Skeletal muscle satellite cell (primary cell): Measurements from ENCODE around the gene ALAS2. TPM values are rescaled to one million over a fixed set of nuclear protein-coding genes. Genes with fewer than 3 reads are reported as not detected.
"Not testable (repeated sequence)": the region's sequence is repeated elsewhere in the genome, so short reads cannot be mapped to it uniquely, and the experiment has no call there.

ENCODE experiments used
- H3K27me3 ChIP-seq: 2 replicates; pipeline ENCODE4 v1.7.0; 2013; ENCODE audit warnings: low read length; ENCODE audit not compliant: control insufficient read depth, insufficient read depth
- H3K36me3 ChIP-seq: 2 replicates; pipeline ENCODE4 v1.7.0; 2013; ENCODE audit warnings: mild to moderate bottlenecking, control low read depth, low read length; ENCODE audit not compliant: insufficient read depth
- H3K4me1 ChIP-seq: 2 replicates; pipeline ENCODE4 v1.7.0; 2013; ENCODE audit warnings: low read length; ENCODE audit not compliant: control insufficient read depth, insufficient read depth
- H3K4me2 ChIP-seq: 2 replicates; pipeline ENCODE4 v1.7.0; 2013; ENCODE audit warnings: mild to moderate bottlenecking, low read length
- H3K4me3 ChIP-seq: 2 replicates; pipeline ENCODE4 v1.7.0; 2013; ENCODE audit warnings: low read length
- H3K9ac ChIP-seq: 2 replicates; pipeline ENCODE4 v1.7.0; 2013; ENCODE audit warnings: mild to moderate bottlenecking, low read depth, low read length, moderate library complexity
- H3K9me3 ChIP-seq: replicated peaks from 2 replicates; pipeline ENCODE4 v1.7.0; 2013; ENCODE audit warnings: mild to moderate bottlenecking, control low read depth, low read length
- total RNA-seq: library from RNA; depleted of rRNA; stranded (reverse); fragments of >200 nt; gene quantifications from 2 replicates; pipeline ENCODE4 v1.2.3, GENCODE V29; 2012; rRNA removed

ALAS2 gene, protein sequence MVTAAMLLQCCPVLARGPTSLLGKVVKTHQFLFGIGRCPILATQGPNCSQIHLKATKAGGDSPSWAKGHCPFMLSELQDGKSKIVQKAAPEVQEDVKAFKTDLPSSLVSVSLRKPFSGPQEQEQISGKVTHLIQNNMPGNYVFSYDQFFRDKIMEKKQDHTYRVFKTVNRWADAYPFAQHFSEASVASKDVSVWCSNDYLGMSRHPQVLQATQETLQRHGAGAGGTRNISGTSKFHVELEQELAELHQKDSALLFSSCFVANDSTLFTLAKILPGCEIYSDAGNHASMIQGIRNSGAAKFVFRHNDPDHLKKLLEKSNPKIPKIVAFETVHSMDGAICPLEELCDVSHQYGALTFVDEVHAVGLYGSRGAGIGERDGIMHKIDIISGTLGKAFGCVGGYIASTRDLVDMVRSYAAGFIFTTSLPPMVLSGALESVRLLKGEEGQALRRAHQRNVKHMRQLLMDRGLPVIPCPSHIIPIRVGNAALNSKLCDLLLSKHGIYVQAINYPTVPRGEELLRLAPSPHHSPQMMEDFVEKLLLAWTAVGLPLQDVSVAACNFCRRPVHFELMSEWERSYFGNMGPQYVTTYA
- not detected in 2 replicates for total RNA-seq

DNA sequence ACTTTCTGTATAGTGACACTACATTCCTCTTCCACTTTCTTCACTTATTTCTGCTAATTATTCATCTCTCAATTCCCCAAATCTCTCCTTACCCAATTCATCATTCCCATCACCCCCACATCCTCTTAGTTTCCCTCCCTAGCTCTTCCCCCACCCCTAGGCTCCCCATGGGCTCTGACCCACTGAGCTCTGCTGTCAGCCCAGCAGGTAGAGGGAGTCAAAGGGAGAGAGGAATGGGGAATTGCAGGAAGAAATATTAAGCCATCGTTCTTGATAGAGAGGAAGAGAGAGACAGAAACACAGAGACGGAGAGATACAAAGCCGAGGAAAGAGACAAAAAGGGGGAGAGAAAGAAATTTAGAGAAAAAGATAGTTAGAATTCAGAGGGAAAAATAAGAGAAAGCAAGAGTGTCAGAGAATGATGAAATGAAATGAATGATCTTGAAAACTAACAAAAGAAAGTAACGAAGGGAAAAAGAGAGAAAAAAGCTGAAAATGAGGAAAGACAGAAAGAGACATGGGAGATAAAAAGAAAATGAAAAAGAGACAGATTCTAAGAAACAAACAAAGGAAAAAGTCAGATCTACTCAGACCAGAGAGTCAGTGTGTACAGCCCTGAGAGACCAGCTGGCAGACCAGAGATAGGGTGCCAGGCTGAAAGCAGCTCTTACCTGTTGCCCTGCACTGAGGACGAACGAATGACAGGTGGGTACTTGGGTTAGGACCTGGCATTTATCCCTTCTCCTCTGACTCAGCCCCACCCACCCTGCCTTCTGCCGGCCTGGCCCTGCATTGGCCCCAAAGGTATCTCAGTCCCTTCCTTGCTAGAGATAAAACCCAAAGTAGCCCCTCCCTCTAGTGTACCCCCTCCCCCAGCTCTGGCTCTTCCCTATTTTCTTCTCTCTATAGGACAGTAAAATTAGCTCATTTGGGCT, at the start of gene ALAS2:
Gene ALAS2, minus strand, starts transcription at position 707 of the 935 bp plus-strand sequence. CDS start 4,977 bp downstream, outside the sequence.
- peaks cover 7% of the 10 kb centered on the region for H3K27me3 ChIP-seq
- H3K9me3 ChIP-seq = no peaks in the 10 kb centered on the region
- H3K9ac ChIP-seq = no peak within 1 kb of the TSS
- H3K4me3 ChIP-seq = no peak within 1 kb of the TSS
- no peaks in the 10 kb centered on the region for H3K36me3 ChIP-seq
- H3K4me1 ChIP-seq = no peaks in the 10 kb centered on the region
- H3K4me2 ChIP-seq = no peak within 1 kb of the TSS

DNA sequence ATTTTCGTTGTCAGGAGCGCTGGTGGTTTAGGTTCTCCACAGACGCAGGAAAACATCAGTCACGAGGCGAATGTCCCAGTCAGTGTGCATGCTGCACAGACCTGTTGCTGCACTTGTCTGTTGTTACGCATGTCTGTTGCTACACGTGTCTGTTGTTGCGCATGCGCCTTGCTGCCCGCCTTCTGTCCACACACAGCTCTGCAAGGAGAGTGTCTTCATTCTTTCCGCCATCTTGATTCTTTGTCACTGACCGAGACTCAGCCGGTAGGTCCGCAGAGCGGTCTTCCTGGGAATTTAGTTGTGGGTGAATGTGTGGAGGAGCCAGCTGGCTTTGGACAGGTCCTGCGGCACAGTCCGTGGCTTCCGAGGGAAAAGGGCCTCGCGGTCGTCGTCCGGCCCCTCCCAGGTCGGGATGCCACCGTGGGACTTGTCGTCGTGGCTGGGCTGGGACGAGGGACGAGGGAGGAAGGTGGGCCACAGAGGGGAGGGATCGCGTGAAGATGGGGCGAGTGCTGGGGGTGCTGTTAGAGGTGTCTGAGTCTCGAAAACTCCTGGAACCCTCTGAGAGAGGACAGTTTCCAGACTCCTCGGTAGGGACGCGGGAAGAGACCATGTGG, 44.2 kb upstream of the ALAS2 start, which contains the start of gene PAGE2B:
Gene PAGE2B, plus strand, starts transcription at position 180 of the 617 bp plus-strand sequence. CDS start 1,012 bp downstream, outside the sequence.
- Histone ChIP-seq H3K9ac (no peak within 1 kb of the TSS), H3K4me1 (no peaks in the 10 kb centered on the region), H3K9me3 (no peaks in the 10 kb centered on the region), H3K4me2 (no peak within 1 kb of the TSS), H3K4me3 (no peak within 1 kb of the TSS), H3K36me3 (no peaks in the 10 kb centered on the region), H3K27me3 (no peaks in the 10 kb centered on the region)

DNA sequence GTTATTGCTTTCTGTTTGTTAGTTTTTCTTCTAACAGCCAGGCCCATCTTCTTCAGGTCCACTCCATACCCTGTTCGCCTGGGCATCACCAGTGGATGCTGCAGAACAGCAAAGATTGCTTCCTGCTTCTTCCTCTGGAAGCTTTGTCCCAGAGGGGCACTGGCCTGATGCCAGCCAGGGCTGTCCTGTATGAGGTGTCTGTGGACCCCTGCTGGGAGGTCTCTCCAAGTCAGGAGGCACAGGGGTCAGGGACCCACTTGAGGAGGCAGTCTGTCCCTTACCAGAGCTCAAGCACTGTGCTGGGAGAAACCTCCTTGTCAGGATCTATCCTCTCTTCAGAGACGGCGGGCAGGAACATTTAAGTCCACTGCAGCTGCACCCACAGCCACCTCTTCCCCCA, 41.5 kb upstream of the ALAS2 start:
- no peaks in the 10 kb centered on the region for H3K4me1 ChIP-seq
- H3K9ac ChIP-seq = no peak overlapping the region
- H3K27me3 ChIP-seq = no peaks in the 10 kb centered on the region
- no peak overlapping the region for H3K4me2 ChIP-seq
- H3K36me3 ChIP-seq = no peaks in the 10 kb centered on the region
- no peaks in the 10 kb centered on the region for H3K9me3 ChIP-seq
- H3K4me3 ChIP-seq = no peak overlapping the region

DNA sequence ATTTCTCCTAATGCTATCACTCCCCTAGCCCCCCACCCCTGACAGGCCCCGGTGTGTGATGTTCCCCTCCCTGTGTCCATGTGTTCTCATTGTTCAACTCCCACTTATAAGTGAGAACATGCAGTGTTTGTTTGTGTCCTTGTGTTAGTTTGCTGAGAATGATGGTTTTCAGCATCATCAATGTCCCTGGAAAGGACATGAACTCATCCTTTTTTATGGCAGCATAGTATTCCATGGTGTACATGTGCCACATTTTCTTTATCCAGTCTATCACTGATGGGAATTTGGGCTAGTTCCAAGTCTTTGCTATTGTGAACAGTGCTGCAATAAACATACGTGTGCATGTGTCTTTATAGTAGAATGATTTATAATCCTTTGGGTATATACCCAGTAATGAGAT, 36.4 kb upstream of the ALAS2 start:
- not testable (repeated sequence) for H3K36me3 ChIP-seq, H3K27me3 ChIP-seq, H3K4me1 ChIP-seq, H3K9ac ChIP-seq, H3K4me3 ChIP-seq, H3K4me2 ChIP-seq, H3K9me3 ChIP-seq

DNA sequence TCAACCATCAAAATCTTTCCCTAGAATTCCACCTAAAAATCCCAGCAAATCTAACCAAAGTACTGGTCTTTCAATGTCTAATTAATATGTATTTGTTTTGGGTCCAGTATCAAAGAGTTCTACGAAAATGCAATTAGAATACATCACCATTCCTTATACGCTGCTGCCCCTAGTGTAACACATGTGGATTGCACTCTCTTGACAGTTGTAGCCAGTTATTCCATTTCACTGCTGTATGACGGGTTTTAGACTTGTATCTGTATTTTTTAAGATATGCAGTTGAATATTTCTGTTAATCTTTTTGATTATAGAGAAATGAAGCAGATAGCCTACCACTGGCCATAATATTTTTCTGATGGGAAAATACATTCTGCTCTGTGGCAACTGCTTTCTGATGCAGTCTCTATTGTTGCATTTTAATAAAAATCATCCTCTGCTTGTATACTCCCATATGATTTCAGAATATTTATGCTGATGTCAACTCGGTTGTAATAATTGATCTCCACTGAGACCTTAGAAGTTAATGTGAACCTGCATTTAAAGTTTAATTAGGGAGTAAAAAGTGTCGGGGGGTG, 27.0 kb upstream of the ALAS2 start:
- Histone ChIP-seq H3K9me3 (no peaks in the 10 kb centered on the region), H3K4me3 (no peak overlapping the region), H3K36me3 (no peaks in the 10 kb centered on the region), H3K4me2 (peak overlapping the region; percentile 27), H3K4me1 (no peaks in the 10 kb centered on the region), H3K27me3 (peaks cover 15% of the 10 kb centered on the region), H3K9ac (no peak overlapping the region)

DNA sequence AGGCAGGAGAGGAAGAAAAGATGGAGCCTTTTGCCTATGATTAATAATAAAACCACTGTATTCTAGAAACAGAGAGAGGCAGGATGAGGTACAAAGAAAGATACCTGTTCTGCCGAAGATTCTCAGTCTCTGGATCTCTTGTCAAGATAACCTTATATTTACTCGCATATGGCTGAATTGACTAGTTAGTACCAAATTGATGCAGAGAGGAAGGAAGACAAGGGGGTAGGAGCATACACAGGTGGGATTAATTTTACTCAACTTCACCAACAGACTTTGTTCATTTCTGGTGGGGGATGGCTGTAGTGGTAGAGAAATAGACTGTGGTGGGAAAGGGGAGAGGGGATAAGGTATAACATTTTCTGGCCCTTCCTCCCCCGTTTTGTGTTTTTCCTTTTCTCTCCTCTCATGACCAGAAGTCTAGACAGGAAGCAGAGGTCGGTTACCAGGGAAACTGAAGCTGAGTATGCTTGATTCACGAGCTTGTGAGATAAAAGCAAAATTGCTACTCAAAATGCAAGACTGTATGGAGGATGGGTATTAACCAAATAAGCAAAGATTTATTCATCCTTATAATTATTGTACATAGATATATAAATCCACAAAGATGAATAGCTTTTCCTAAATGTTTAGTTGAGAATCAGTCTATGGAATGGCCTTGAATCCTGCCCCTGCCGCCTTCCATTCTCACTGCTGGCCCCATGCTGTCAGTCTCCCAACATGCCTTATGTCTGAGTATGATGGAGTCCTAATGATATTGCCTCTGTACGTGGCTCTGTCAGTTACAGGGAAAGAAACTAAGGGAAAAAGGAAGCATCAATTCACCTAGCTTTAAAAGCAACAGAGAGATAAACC, 26.3 kb upstream of the ALAS2 start:
- Histone ChIP-seq H3K4me1 (no peaks in the 10 kb centered on the region), H3K4me3 (no peak overlapping the region), H3K36me3 (no peaks in the 10 kb centered on the region), H3K4me2 (peak overlapping the region; percentile 27), H3K9me3 (no peaks in the 10 kb centered on the region), H3K27me3 (peaks cover 11% of the 10 kb centered on the region), H3K9ac (no peak overlapping the region)

DNA sequence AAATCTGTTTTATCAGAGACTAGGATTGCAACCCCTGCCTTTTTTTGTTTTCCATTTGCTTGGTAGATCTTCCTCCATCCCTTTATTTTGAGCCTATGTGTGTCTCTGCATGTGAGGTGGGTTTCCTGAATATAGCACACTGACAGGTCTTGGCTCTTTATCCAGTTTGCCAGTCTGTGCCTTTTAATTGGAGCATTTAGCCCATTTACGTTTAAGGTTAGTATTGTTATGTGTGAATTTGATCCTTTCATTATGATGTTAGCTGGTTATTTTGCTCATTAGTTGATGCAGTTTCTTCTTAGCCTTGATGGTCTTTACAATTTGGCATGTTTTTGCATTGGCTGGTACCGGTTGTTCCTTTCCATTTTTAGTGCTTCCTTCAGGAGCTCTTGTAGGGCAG, 19.8 kb upstream of the ALAS2 start:
- not testable (repeated sequence) for H3K4me2 ChIP-seq, H3K36me3 ChIP-seq, H3K27me3 ChIP-seq, H3K4me3 ChIP-seq, H3K9me3 ChIP-seq, H3K4me1 ChIP-seq, H3K9ac ChIP-seq

DNA sequence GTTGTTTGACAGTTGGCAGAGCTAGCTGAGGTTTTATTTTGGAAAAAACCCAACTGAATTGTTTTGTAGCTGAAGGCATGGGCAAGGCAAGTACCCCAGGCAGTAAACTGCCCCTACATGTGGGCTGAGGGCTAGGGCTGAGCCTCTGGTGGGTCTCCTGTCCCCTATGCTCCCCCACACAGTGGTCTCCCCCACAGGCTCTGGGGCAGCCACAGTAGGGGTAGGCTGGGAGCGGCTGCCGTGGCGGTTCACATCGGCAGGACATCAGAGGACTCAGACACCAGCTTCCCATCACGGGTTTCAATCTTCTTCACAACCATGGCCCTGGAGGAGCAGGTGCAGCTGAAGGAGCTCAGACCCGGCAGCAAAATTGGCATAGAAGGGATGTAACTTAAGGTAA, 10.7 kb upstream of the ALAS2 start:
- H3K4me3 ChIP-seq = no peak overlapping the region
- H3K27me3 ChIP-seq = no peaks in the 10 kb centered on the region
- H3K4me2 ChIP-seq = no peak overlapping the region
- H3K9ac ChIP-seq = no peak overlapping the region
- H3K36me3 ChIP-seq = no peaks in the 10 kb centered on the region
- no peaks in the 10 kb centered on the region for H3K9me3 ChIP-seq
- H3K4me1 ChIP-seq = no peaks in the 10 kb centered on the region

DNA sequence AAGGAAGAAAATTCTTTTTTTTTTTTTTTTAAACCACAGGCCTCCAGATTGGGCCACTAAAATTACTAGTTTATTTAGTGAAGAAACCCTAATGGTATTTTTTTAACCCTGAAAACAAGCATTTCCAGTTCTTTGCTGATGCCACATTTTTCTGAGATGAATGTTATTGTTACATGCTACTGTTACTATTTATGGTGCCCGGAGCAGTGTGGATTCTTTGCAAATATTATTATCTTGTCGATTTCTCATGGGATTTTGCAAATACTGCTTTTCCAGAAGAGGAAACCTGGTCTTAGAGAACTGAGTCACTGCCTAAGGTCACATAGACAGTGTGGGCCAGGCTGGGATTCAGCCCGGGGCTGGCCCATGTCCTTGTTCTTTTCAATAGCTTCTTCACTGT, 8.7 kb upstream of the ALAS2 start:
- no peaks in the 10 kb centered on the region for H3K36me3 ChIP-seq
- H3K4me3 ChIP-seq = no peak overlapping the region
- H3K9me3 ChIP-seq = no peaks in the 10 kb centered on the region
- no peak overlapping the region for H3K9ac ChIP-seq
- no peak overlapping the region for H3K4me2 ChIP-seq
- H3K27me3 ChIP-seq = no peaks in the 10 kb centered on the region
- H3K4me1 ChIP-seq = no peaks in the 10 kb centered on the region

DNA sequence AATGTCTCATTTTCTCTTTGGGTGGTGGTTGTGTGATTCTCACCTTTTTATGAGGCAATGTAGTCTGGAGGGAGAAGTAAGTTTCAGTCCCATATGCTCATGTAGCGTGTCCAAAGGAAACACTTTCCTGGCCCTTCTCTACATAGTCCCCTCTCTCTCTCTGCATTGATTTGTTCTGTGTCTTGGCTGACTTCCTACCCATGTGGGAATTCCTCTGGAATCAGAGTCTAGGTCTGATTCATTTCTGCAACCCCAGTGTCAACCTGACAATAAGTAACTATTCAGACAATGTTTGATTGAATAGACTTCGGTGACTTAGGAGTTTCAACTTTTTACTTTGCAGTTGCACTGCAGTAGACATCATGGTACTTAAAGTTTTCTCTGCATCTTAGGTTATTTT, 2.7 kb upstream of the ALAS2 start:
- peaks cover 3% of the 10 kb centered on the region for H3K27me3 ChIP-seq
- no peak overlapping the region for H3K9ac ChIP-seq
- H3K4me1 ChIP-seq = no peaks in the 10 kb centered on the region
- H3K4me3 ChIP-seq = no peak overlapping the region
- H3K36me3 ChIP-seq = no peaks in the 10 kb centered on the region
- H3K4me2 ChIP-seq = no peak overlapping the region
- no peaks in the 10 kb centered on the region for H3K9me3 ChIP-seq
